Stimulated activated naive CD4-positive, alpha-beta T cell (primary cell): Measurements from ENCODE around the gene ITPKB.
A peak's percentile ranks its signal among the peaks of the same experiment; 100 is the strongest.
"Not testable (repeated sequence)": the region's sequence is repeated elsewhere in the genome, so short reads cannot be mapped to it uniquely, and the experiment has no call there.

Experiments
- DNase-seq, 6 experiments: peaks; one replicate each; lab custom pipeline; 2025; lab: John Stamatoyannopoulos, UW

ITPKB gene

GRCh38 chr1:226731257-226731893 lies 7.7 kb downstream of the ITPKB start:
- no peak for DNase-seq

DNA sequence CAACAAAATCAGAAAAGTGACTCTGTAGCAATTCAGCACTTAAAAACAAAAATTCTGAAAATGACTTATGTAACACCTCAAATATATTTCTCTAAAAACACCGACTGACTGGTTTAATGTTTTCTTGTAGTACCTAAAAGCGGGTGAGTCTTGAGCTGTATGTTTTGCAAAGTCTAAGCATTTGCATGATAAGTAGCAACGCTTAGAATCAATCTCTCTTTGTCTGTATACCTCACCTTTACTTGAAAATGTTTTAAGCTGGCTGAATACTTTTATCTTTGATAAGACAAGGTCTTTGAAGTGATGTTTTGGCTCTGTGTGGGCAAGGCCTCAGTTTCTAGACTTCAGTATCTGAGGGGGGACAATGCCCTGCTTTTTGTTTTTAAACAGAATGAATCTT lies 8.2 kb downstream of the ITPKB start:
- DNase-seq, result peak in 1 of 6 experiments; percentile 56

GRCh38 chr1:226730071-226730470 lies 9.0 kb downstream of the ITPKB start:
- no peak for DNase-seq

DNA sequence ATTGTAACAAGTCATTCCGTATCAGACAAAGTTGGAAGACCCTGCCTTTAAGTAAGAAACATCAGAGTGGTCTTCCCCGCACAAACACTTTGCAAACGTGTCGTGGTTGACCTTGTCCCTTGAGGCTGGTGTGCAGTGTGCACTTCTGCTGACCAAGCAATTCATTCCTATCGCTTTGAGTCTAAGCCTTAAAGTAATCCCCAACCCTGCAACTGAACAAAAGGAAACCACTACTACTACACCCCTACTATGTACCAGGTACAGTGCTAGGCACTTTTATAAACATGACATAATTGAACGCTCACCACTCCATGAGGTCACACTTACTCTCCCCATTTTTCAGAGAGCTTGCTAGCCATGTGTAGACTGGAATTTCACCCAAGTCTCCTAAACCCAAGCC lies 10.6 kb downstream of the ITPKB start:
- DNase-seq, result no peak

DNA sequence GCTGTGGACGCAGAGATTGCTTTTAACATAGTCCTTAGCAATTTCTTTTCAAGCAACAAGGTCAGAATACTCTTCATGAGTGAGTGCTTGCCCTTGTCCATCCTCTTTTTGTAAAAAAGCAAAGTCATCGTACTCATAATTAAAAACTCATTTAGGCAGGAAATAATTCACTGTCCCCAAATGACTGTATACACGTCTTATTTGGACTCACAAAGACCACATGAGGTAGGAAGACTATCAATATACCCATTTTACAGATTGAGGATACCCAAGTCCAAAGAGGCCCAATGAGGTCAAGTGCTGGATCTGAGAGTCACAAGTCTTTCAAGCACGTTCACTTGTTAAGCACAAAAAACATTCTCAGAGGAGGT lies 13.2 kb downstream of the ITPKB start:
- no peak for DNase-seq

- DNase-seq, result no peak
Observed at GRCh38 chr1:226723657-226724532, 15.2 kb downstream of the ITPKB start.

- peak in 1 of 6 experiments; percentile 37 for DNase-seq
Observed at GRCh38 chr1:226722901-226723656, 16.0 kb downstream of the ITPKB start.

DNA sequence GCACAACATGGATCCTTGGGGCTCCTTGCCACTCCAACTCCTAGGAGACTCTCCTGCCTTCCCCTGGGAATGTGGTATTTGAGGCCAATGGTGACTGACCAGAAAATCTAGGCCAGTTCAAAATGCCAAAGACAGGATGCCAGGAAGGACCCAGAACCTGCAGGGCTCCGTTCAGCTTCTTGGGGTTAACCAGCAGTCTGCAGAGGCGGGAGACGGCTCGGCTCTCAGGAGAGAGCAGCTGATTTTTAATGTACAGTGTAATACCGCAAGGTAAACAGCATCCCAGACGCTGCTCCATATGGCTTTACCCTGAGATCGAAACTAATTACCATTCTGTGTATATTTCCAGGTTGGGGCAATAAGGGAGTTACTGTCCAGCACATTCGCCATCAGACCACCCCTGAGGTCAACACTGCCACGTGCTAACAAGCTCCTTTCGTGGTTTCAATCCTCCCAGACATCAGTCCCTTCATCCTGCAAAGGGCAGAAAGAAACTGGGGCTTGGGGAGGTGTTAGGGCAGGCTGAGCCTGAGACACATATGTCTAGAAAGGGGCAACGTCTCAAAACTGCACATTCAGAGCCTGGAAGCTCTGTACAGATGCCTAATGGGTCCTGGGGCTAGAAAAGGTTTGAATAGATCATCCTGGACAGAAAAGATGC lies 16.7 kb downstream of the ITPKB start:
- DNase-seq, result no peak

DNA sequence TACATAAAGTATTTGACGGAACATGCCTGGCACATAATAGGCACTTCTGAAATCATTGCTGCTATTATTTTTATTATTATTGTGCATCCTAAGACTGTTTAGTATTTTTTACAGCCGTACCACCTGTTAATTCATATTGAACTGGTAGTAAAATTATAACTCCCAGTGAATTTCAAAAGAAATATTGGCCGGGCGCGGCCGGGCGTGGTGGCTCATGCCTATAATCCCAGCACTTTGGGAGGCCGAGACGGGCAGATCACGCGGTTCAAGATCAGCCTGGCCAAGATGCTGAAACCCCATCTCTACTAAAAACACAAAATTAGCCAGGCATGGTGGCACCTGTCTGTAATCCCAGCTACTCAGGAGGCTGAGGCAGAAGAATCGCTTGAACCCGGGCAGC lies 18.5 kb downstream of the ITPKB start:
- not testable (repeated sequence) for DNase-seq

DNA sequence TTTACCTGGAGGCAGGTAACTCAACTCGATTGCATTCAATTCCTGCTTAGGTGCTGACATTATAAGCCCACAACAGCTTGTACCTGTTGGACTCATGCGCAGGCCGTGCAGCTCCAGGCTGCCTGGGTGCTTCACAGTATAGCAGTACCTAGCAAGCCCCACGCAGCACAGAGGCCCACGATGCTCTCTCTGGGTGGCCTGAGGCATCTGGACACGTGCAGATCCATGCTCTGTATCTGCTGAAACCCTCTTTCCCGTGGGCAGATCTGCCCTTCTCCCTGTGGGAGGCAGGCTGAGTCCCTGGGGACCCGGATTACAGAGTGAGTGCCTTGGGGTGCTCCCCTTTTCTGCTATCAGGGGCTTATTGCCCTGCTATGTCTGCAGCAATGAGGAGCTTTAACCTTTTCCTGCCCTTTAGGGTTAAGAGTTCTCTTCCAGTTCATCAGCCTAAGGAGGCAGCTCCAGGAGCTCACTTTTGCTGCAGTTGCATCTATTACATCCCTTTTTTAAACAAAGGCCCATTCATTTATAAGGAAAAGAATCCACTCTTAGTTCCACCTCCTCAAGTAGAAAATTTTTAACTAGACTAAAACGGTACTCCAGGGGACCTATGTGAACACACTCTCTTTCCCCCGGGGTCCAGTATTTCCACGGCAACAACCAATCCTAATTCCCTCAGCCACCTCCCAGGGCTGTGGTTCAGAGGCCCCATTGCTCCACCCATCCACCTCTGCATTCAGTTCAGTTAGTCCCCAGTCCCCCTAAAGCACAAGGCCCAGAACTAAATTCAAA lies 19.3 kb downstream of the ITPKB start:
- DNase-seq, result no peak

DNA sequence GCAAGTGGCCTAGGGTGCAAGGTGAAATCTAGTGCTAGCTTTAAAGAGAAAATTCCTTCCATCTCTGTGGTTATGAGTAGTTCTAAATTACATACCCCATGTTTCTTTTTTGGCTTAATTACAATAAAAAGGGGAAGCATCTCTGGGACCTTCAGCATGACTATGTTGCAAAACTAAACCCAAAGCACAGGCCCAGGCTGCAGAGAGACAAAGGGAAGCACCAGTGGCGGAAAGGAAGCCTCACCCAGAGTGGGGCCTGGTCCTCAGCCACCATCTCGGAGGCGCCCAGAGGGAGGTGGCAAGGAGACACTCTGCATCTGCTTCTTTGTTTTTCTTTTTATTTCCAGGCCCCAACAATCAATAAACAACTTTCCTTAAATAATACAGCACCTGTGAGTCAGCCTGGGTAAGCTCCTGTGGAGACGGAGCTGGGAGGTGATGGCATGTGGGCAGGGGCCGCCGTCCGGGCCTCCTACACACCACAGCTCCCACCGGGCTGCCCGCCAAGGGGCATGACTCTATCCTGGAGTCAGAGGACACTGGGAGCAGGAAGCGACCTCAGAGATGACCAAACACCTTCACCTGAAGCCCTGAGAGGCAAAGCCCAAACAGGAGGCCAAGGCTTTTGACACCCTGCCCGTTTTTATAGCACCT lies 21.7 kb downstream of the ITPKB start:
- peak in 1 of 6 experiments; percentile 22 for DNase-seq

DNA sequence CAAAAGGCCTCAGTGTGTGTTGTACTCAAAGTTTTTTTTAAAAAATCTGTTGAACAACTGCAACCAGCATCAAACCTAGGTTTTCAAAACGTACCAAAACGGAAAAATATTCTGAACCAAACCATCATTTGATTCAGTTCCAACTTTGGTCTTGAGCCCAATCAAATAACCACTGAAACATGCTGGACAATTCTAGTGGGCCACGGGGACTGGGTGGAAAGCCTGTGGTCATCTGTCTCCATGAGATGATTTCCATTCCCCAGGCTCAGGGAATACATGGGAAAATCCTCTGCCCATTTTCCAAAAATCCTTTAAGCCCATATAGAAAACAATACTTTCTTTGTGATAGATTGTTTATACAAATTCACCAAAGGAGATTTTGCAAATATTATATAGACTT lies 22.5 kb downstream of the ITPKB start:
- no peak for DNase-seq

DNA sequence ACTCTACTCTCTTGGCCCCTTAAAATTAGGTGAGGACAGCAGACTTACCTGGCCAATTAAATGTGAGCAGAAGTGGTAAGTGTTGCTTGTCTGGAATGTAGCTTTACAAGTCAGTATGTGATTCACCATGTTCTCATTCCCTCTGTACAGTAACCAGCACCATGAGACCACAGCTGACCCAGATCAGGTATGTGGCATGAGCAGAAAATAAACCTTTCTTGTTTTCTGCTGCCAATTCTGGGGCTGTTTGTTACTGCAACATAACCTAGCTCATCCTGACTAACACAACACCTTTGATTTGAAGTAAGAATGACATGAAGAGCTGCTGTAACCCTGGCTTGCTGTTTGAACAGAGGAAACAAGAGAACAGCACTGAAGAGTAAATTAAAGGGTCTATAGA lies 24.9 kb downstream of the ITPKB start:
- DNase-seq, result no peak

- DNase-seq, result no peak
Observed at GRCh38 chr1:226712742-226713419, 26.2 kb downstream of the ITPKB start.

DNA sequence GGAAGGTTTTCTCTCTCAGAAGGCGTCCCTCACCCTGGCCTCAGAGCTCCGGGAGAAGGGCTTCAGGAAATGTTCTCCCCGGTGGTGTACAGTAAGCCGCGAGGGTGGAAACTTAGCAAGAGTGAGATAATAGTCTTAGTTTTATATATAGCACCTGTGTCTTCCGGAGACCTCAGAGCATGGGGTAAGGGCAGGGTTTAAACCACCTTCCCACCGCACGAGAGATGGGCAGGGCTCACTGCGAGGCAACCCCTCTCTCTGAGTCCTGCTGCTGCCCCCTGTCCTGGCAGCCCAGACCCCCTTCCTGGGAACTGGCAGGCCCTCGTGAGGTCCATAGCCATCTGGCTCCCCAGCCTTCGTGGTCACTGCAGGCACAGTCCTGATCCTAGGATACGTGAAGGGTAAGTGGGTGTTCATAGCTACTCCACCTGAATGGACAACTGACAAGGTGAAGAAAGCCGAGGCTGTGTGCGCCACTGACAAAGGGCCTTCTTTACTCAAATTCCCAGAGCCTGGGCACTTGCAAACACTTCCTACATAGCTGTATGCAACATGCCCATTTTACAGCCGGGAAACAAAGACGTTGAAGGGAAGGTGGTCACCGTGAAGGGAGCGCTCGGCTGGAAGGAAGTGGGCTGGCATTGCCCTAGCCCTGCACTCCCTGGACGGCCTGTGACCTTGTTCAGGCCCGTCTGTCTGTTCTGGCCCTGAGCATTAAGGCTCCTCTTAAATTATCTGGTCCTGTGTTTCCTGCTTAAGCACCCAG lies 26.9 kb downstream of the ITPKB start:
- DNase-seq, result peak in 5 of 6 experiments; percentile 42 to 61 (median 51)

- peak in 1 of 6 experiments; percentile 29 for DNase-seq
Observed at GRCh38 chr1:226710501-226710900, 28.6 kb downstream of the ITPKB start.

- peak in 2 of 6 experiments; percentile 24 to 29 for DNase-seq
Observed at GRCh38 chr1:226709953-226710352, 29.1 kb downstream of the ITPKB start.

GRCh38 chr1:226708967-226709396 lies 30.1 kb downstream of the ITPKB start:
- peak in 2 of 6 experiments; percentile 31 to 44 for DNase-seq

GRCh38 chr1:226708342-226708780 lies 30.7 kb downstream of the ITPKB start:
- DNase-seq, result no peak
